HEK293T (cell line): ENCODE data around the gene ZBTB33.

ENCODE experiments used
- FOXK2 ChIP-seq: fragments of 450-650 bp; IDR thresholded peaks from 2 replicates; pipeline ENCODE4 v1.6.1; 2016; ENCODE audit warnings: mild to moderate bottlenecking
- TARDBP ChIP-seq: fragments of 450-650 bp; IDR thresholded peaks from 2 replicates; pipeline ENCODE4 v1.6.1; 2016

DNA sequence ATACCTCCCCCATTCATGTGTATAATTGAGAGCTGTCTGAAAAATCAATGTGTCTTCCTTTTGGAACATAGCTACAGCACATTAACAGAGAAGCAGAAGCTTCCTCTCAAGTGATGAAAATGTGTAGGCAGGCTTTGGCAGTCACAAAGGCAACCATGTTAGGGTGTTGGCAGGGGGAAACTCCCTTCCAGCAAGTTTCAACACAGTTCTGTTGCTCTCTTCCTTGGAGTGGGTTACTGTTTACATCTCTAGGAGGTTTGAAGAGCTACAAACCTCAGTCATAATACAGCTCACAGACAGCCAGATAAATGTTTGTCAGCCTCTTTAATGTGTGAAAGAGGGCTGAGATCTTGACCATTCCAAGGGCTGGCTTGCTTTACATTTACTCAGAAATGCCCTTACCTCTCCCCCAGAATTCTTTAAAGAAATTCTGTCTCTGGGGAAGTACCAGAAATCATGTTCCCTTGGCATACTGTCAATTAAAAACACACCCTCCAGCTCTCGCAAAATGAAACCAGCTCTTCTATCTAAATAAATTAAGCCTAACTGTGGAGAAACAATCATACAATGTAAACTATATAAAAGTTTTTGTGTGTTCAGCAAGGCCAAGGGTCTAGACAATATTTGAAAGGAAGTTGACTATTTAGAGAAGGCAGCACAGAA is 18.9 kb downstream of the ZBTB33 start:
- no peak for TF ChIP-seq TARDBP
- TF ChIP-seq FOXK2, result no peak
